Naive thymus-derived CD4-positive, alpha-beta T cell (primary cell): Measurements from ENCODE around the gene SIDT1. TPM values are rescaled to one million over a fixed set of nuclear protein-coding genes. Genes with fewer than 3 reads are reported as not detected.

Experiments
- ATAC-seq: fragments of 150-1000 bp; cut with Tn5 transposase; 2 replicates; pipeline ENCODE4 v1.10.0; 2021; ENCODE audit warnings: mild to moderate bottlenecking, moderate library complexity
- CTCF ChIA-PET: fragments of 350-600 bp; sonication (Branson Sonifier 250); formaldehyde crosslinking; loops from one replicate; lab custom pipeline; 2021; ENCODE audit warnings: antibody characterized with exemption; lab: Charles Lee
- POLR2A ChIA-PET: fragments of 350-600 bp; sonication (Branson Sonifier 250); formaldehyde crosslinking; loops from one replicate; lab custom pipeline; 2021; ENCODE audit warnings: antibody characterized with exemption, inconsistent platforms; lab: Charles Lee
- DNase-seq, 9 donors: peaks; one replicate each; pipeline versions ENCODE4 v3.0.0 to v3.0.0-alpha.2; 2020 to 2022; ENCODE audit warnings: mixed read lengths in 1 of 9
- H3K27ac ChIP-seq: one replicate; pipeline ENCODE4 v1.7.0; 2013; ENCODE audit warnings: mild to moderate bottlenecking, low read depth, low read length, moderate library complexity
- H3K27me3 ChIP-seq, 2 donors: one replicate each; pipeline ENCODE4 v1.7.0; 2013; ENCODE audit warnings: low read length in 2 of 2, mild to moderate bottlenecking in 2 of 2, moderate library complexity in 2 of 2; ENCODE audit not compliant: control insufficient read depth in 2 of 2, insufficient read depth in 2 of 2
- H3K36me3 ChIP-seq, 3 experiments: 1 replicate in 2 of 3; 2 replicates in 1 of 3; pipeline ENCODE4 v1.7.0; 2013; ENCODE audit warnings: low read length in 3 of 3, mild to moderate bottlenecking in 3 of 3, moderate library complexity in 1 of 3; ENCODE audit not compliant: insufficient read depth in 3 of 3, control insufficient read depth in 2 of 3
- H3K4me1 ChIP-seq, 2 donors: one replicate each; pipeline ENCODE4 v1.7.0; 2013; ENCODE audit warnings: low read length in 2 of 2, mild to moderate bottlenecking in 2 of 2, moderate library complexity in 1 of 2; ENCODE audit not compliant: control insufficient read depth in 2 of 2, insufficient read depth in 2 of 2
- H3K4me3 ChIP-seq: 2 replicates; pipeline ENCODE4 v1.7.0; 2013; ENCODE audit warnings: mild to moderate bottlenecking, low read length
- H3K9me3 ChIP-seq, 3 experiments: 1 replicate in 2 of 3; 2 replicates in 1 of 3; pipeline ENCODE4 v1.7.0; 2013; ENCODE audit warnings: low read length in 3 of 3; ENCODE audit not compliant: control insufficient read depth in 2 of 3
- H3K27ac Mint-ChIP-seq, 9 donors: one replicate each; pipeline ENCODE4 v1.8.0; 2020 to 2022; ENCODE audit warnings: mixed read lengths in 9 of 9, mild to moderate bottlenecking in 8 of 9, moderate library complexity in 5 of 9, inconsistent platforms in 2 of 9
- H3K27me3 Mint-ChIP-seq, 5 donors: one replicate each; pipeline ENCODE4 v1.8.0; 2021 to 2022; ENCODE audit warnings: mixed read lengths in 5 of 5, mild to moderate bottlenecking in 1 of 5
- H3K36me3 Mint-ChIP-seq, 5 donors: one replicate each; pipeline ENCODE4 v1.8.0; 2020 to 2022; ENCODE audit warnings: mixed read lengths in 5 of 5, mild to moderate bottlenecking in 3 of 5, inconsistent platforms in 1 of 5
- H3K4me1 Mint-ChIP-seq, 7 donors: one replicate each; pipeline ENCODE4 v1.8.0; 2020 to 2022; ENCODE audit warnings: mixed read lengths in 7 of 7, mild to moderate bottlenecking in 3 of 7, inconsistent platforms in 1 of 7
- H3K4me3 Mint-ChIP-seq, 10 donors: one replicate each; pipeline ENCODE4 v1.8.0; 2020 to 2022; ENCODE audit warnings: mild to moderate bottlenecking in 10 of 10, mixed read lengths in 10 of 10, moderate library complexity in 6 of 10, inconsistent platforms in 2 of 10
- H3K9me3 Mint-ChIP-seq, 11 donors: one replicate each; pipeline ENCODE4 v1.8.0; 2020 to 2022; ENCODE audit warnings: mixed read lengths in 11 of 11, mild to moderate bottlenecking in 4 of 11, inconsistent platforms in 1 of 11, moderate library complexity in 1 of 11
- intact Hi-C, 2 donors: fragments of 100-400 bp; cut with micrococcal nuclease; formaldehyde crosslinking; loops; one replicate each; pipeline ENCODE4 v1.15.1; 2023
- polyA plus RNA-seq, 2 donors: library from polyadenylated mRNA; unstranded; fragments of 300-500 nt; fragmentation: Illumina TruSeq; gene quantifications; one replicate each; pipeline ENCODE4 v1.2.3, GENCODE V29; 2021
- total RNA-seq, 6 experiments: library from RNA in 5 of 6; stranded (reverse) in 5 of 6; gene quantifications; 1 replicate in 5 of 6; 2 replicates in 1 of 6; pipeline ENCODE4 v1.2.3 and lab custom pipeline; 2021 to 2026

Gene SIDT1
- total and polyA plus RNA-seq, 7 experiments from 2014 or later = 19.9 to 65.7 (median 58.5) TPM

- H3K9me3 Mint-ChIP-seq = no peaks in the 10 kb centered on the region
- Histone ChIP-seq H3K9me3 (no peaks in the 10 kb centered on the region), H3K27me3 (no peaks in the 10 kb centered on the region), H3K4me1 (no peaks in the 10 kb centered on the region), H3K36me3 (peaks cover 0 to 61% (median 12%) of the 10 kb centered on the region in 3 experiments), H3K27ac (no peak overlapping the region), H3K4me3 (no peak overlapping the region)
- no peaks in the 10 kb centered on the region for H3K27me3 Mint-ChIP-seq
- CTCF ChIA-PET = no interaction called here
- ATAC-seq (peak; percentile 86), DNase-seq (peak in 2 of 9 donors; percentile 7 to 8)
- intact Hi-C loops = loop anchor here (1.0 to 2.0 kb wide), 2 partner anchors 131 to 132 kb away; no protein-coding TSS in a partner anchor
- peak overlapping the region in 8 of 9 donors; percentile 9 to 80 (median 50) for H3K27ac Mint-ChIP-seq
- peaks cover 16 to 67% (median 34%) of the 10 kb centered on the region in 5 donors for H3K36me3 Mint-ChIP-seq
- peaks cover 0 to 13% (median 4%) of the 10 kb centered on the region in 7 donors for H3K4me1 Mint-ChIP-seq
- H3K4me3 Mint-ChIP-seq = no peak overlapping the region
- POLR2A ChIA-PET = no interaction called here
These were observed 94.4 kb downstream of the SIDT1 start for GRCh38 chr3:113626503-113627371.

- intact Hi-C loops = no loop called here
- H3K4me1 ChIP-seq = no peaks in the 10 kb centered on the region
- CTCF ChIA-PET = no interaction called here
- H3K4me3 ChIP-seq = no peak overlapping the region
- H3K4me1 Mint-ChIP-seq = peaks cover 0 to 13% (median 4%) of the 10 kb centered on the region in 7 donors
- H3K4me3 Mint-ChIP-seq = no peak overlapping the region
- POLR2A ChIA-PET = interaction anchor here (0.6 kb wide), 1 partner anchor 26 kb away, joined by 3 read pairs; no protein-coding TSS in a partner anchor
- no peaks in the 10 kb centered on the region for H3K9me3 Mint-ChIP-seq
- H3K27ac ChIP-seq = no peak overlapping the region
- no peaks in the 10 kb centered on the region for H3K27me3 Mint-ChIP-seq
- ATAC-seq (no peak), DNase-seq (no peak)
- H3K36me3 ChIP-seq = peaks cover 0 to 56% (median 12%) of the 10 kb centered on the region in 3 experiments
- H3K9me3 ChIP-seq = no peaks in the 10 kb centered on the region
- peak overlapping the region in 3 of 9 donors; percentile 8 to 52 (median 18) for H3K27ac Mint-ChIP-seq
- H3K27me3 ChIP-seq = no peaks in the 10 kb centered on the region
- peaks cover 16 to 71% (median 30%) of the 10 kb centered on the region in 5 donors for H3K36me3 Mint-ChIP-seq
These were observed 96.0 kb downstream of the SIDT1 start for GRCh38 chr3:113628316-113628715.

- ATAC-seq = no peak
- Histone ChIP-seq H3K4me3 (no peak overlapping the region), H3K4me1 (no peaks in the 10 kb centered on the region), H3K9me3 (no peaks in the 10 kb centered on the region), H3K27ac (no peak overlapping the region), H3K27me3 (no peaks in the 10 kb centered on the region), H3K36me3 (peaks cover 0 to 51% (median 12%) of the 10 kb centered on the region in 3 experiments)
- ChIA-PET CTCF (no interaction called here), POLR2A (no interaction called here)
- intact Hi-C loops = no loop called here
- peaks cover 16 to 70% (median 27%) of the 10 kb centered on the region in 5 donors for H3K36me3 Mint-ChIP-seq
- peaks cover 0 to 13% (median 4%) of the 10 kb centered on the region in 7 donors for H3K4me1 Mint-ChIP-seq
- DNase-seq = no peak
- H3K27ac Mint-ChIP-seq = peak overlapping the region in 2 of 9 donors; percentile 3 to 8
- no peak overlapping the region for H3K4me3 Mint-ChIP-seq
- no peaks in the 10 kb centered on the region for H3K27me3 Mint-ChIP-seq
- no peaks in the 10 kb centered on the region for H3K9me3 Mint-ChIP-seq
These were observed 96.4 kb downstream of the SIDT1 start for GRCh38 chr3:113628788-113629187.

- H3K36me3 Mint-ChIP-seq = peaks cover 9 to 62% (median 19%) of the 10 kb centered on the region in 5 donors
- H3K27me3 Mint-ChIP-seq = no peaks in the 10 kb centered on the region
- H3K4me3 Mint-ChIP-seq = no peak overlapping the region
- no peaks in the 10 kb centered on the region for H3K4me1 ChIP-seq
- H3K27me3 ChIP-seq = no peaks in the 10 kb centered on the region
- intact Hi-C loops = no loop called here
- POLR2A ChIA-PET = no interaction called here
- peaks cover 0 to 41% (median 12%) of the 10 kb centered on the region in 3 experiments for H3K36me3 ChIP-seq
- H3K4me1 Mint-ChIP-seq = peaks cover 0 to 13% (median 4%) of the 10 kb centered on the region in 7 donors
- no peak for ATAC-seq
- no peaks in the 10 kb centered on the region for H3K9me3 Mint-ChIP-seq
- peak overlapping the region in 3 of 9 donors; percentile 1 to 57 (median 45) for H3K27ac Mint-ChIP-seq
- H3K9me3 ChIP-seq = no peaks in the 10 kb centered on the region
- DNase-seq = no peak
- CTCF ChIA-PET = no interaction called here
- H3K4me3 ChIP-seq = no peak overlapping the region
- H3K27ac ChIP-seq = no peak overlapping the region
These were observed 97.4 kb downstream of the SIDT1 start for GRCh38 chr3:113629584-113630421.

- no peak overlapping the region for H3K27ac ChIP-seq
- H3K9me3 ChIP-seq = no peaks in the 10 kb centered on the region
- H3K4me1 ChIP-seq = no peaks in the 10 kb centered on the region
- H3K36me3 ChIP-seq = peaks cover 0 to 36% (median 12%) of the 10 kb centered on the region in 3 experiments
- ChIA-PET POLR2A (interaction anchor here (0.6 to 1.1 kb wide), 2 partner anchors 9 to 99 kb away, joined by 3 to 4 read pairs; no protein-coding TSS in a partner anchor), CTCF (interaction anchor here (0.6 to 1.5 kb wide), 2 partner anchors 9 to 13 kb away, joined by 3 to 15 read pairs; no protein-coding TSS in a partner anchor)
- no peaks in the 10 kb centered on the region for H3K27me3 ChIP-seq
- H3K36me3 Mint-ChIP-seq = peaks cover 4 to 52% (median 15%) of the 10 kb centered on the region in 5 donors
- peak overlapping the region in 6 of 9 donors; percentile 34 to 82 (median 60) for H3K27ac Mint-ChIP-seq
- no peak for ATAC-seq
- H3K4me3 Mint-ChIP-seq = no peak overlapping the region
- no peaks in the 10 kb centered on the region for H3K27me3 Mint-ChIP-seq
- no peaks in the 10 kb centered on the region for H3K9me3 Mint-ChIP-seq
- no peak for DNase-seq
- intact Hi-C loops = no loop called here
- H3K4me1 Mint-ChIP-seq = peaks cover 0 to 7% (median 2%) of the 10 kb centered on the region in 7 donors
- no peak overlapping the region for H3K4me3 ChIP-seq
These were observed 98.7 kb downstream of the SIDT1 start for GRCh38 chr3:113630956-113631542.

GRCh38 chr3:113631573-113631972 lies 99.2 kb downstream of the SIDT1 start:
- H3K36me3 Mint-ChIP-seq = peaks cover 4 to 47% (median 9%) of the 10 kb centered on the region in 5 donors
- Histone ChIP-seq H3K36me3 (peaks cover 0 to 32% (median 9%) of the 10 kb centered on the region in 3 experiments), H3K4me3 (no peak overlapping the region), H3K9me3 (no peaks in the 10 kb centered on the region), H3K27me3 (no peaks in the 10 kb centered on the region), H3K27ac (no peak overlapping the region), H3K4me1 (no peaks in the 10 kb centered on the region)
- H3K27ac Mint-ChIP-seq = peak overlapping the region in 5 of 9 donors; percentile 34 to 82 (median 58)
- DNase-seq (no peak), ATAC-seq (no peak)
- CTCF ChIA-PET = interaction anchor here (1.5 kb wide), 1 partner anchor 9 kb away, joined by 15 read pairs; no protein-coding TSS in a partner anchor
- peaks cover 0 to 4% (median 0%) of the 10 kb centered on the region in 7 donors for H3K4me1 Mint-ChIP-seq
- H3K27me3 Mint-ChIP-seq = no peaks in the 10 kb centered on the region
- POLR2A ChIA-PET = interaction anchor here (1.1 kb wide), 1 partner anchor 9 kb away, joined by 4 read pairs; no protein-coding TSS in a partner anchor
- no peak overlapping the region for H3K4me3 Mint-ChIP-seq
- no peaks in the 10 kb centered on the region for H3K9me3 Mint-ChIP-seq
- intact Hi-C loops = no loop called here
